GM21576 (cell line): ENCODE results near the gene DCUN1D3.
"Not testable (repeated sequence)": the region's sequence is repeated elsewhere in the genome, so short reads cannot be mapped to it uniquely, and the experiment has no call there.

ENCODE experiments used
- ATAC-seq: cut with Tn5 transposase; IDR thresholded peaks from one replicate; pipeline ENCODE4 v1.9.1; 2021; ENCODE audit warnings: mild to moderate bottlenecking, moderate library complexity; ENCODE audit not compliant: unreplicated experiment

The DCUN1D3 gene

GRCh38 chr16:20838240-20838639 is 61.9 kb downstream of the DCUN1D3 start:
- no peak for ATAC-seq

GRCh38 chr16:20833086-20833485 is 67.1 kb downstream of the DCUN1D3 start:
- ATAC-seq, result no peak

GRCh38 chr16:20830372-20830771 is 69.8 kb downstream of the DCUN1D3 start:
- ATAC-seq, result no peak

- ATAC-seq, result no peak
Measured at GRCh38 chr16:20829536-20829935, 70.6 kb downstream of the DCUN1D3 start.

GRCh38 chr16:20826039-20826566 is 74.1 kb downstream of the DCUN1D3 start:
- ATAC-seq, result no peak

- ATAC-seq, result no peak
Measured at GRCh38 chr16:20822521-20823325, 77.4 kb downstream of the DCUN1D3 start.

- no peak for ATAC-seq
Measured at GRCh38 chr16:20821682-20822081, 78.5 kb downstream of the DCUN1D3 start.

- ATAC-seq, result no peak
Measured at GRCh38 chr16:20818929-20819585, 81.1 kb downstream of the DCUN1D3 start.

GRCh38 chr16:20814784-20815183 is 85.4 kb downstream of the DCUN1D3 start:
- no peak for ATAC-seq

GRCh38 chr16:20812510-20812909 is 87.6 kb downstream of the DCUN1D3 start:
- no peak for ATAC-seq

- no peak for ATAC-seq
Measured at GRCh38 chr16:20811889-20812439, 88.2 kb downstream of the DCUN1D3 start.

- no peak for ATAC-seq
Measured at GRCh38 chr16:20807862-20808261, 92.3 kb downstream of the DCUN1D3 start.

GRCh38 chr16:20806168-20807050 is 93.7 kb downstream of the DCUN1D3 start, which contains the start of the genes ERI2 and REXO5:
ERI2 (minus strand) TSS chr16:20806472; CDS start chr16:20806430, 42 bp downstream.
REXO5 (plus strand) TSS chr16:20806527; CDS start chr16:20806954, 427 bp downstream.
- peak; percentile 66 for ATAC-seq

- ATAC-seq, result not testable (repeated sequence)
Measured at GRCh38 chr16:20805684-20806167, 94.4 kb downstream of the DCUN1D3 start.
